ENCODE results near the gene SDF4.

The SDF4 gene

DNA sequence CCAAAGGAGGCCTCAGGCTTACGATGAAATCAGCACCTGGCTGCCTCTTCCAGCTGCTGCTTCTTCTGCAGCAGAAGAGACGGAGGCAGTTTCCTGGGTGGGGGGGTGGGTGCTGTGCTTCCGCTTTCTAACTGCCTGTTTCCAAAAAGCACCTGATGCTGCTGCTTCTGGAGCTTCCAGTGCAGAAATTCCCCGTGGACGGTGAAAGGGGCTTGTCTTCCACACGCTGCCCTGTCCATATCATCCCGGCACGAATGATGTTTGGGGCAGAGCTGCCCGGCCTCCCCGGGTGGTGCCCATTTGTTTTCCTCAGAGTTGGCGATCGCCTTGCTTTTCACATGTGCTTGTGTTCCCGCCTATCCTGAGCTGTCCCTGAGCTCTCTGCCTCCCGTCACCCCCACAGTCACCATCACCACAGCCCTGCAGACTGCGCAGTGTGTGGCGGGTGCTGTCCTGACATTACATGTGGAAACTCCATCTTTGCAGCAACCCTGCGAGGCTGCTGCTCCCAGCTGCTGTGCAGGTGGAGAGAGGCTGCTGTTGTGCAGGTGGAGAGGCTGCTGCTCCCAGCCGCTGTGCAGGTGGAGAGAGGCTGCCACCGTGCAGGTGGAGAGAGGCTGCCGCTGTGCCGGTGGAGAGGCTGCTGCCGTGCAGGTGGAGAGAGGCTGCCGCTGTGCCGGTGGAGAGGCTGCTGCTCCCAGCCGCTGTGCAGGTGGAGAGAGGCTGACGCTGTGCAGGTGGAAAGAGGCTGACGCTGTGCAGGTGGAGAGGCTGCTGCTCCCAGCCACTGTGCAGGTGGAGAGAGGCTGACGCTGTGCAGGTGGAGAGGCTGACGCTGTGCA lies 56.4 kb downstream of the SDF4 start:
- no peak for DNase-seq

DNA sequence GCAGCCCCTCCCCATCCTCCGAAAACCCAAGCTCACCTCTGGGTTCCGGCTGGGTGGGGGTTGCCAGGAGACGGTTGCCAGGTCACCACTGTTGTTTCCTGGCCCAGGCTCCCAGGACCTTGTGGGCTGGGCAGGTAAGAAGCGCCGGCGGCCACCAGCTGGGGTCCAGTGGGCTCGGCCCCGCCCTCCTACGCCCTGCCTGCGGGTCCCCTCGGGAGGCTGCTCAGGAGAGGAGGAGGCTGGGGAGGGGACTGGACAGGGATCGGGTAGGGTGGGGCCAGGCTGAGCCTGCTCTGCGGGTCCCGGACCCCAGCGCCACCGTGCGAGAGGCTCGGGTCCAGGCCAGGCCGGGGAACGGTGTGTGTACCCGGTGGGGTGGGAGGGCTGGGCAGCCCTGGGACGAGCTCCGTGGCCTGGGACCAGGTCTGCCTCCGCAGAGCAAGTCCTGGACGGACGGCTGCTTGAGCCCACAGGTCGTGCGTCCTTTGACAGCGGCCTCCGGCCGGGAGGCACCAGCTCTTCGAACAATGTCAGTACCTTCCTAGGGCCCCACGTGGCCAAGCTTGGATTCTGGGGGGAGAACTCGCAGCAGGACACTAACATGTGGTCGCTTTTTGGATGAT lies 57.9 kb downstream of the SDF4 start, which contains the start of gene TTLL10:
Gene TTLL10, plus strand, starts transcription at position 88 of the 623 bp plus-strand sequence. CDS start 5,336 bp downstream, outside the sequence.
- DNase-seq, result peak; percentile 45

DNA sequence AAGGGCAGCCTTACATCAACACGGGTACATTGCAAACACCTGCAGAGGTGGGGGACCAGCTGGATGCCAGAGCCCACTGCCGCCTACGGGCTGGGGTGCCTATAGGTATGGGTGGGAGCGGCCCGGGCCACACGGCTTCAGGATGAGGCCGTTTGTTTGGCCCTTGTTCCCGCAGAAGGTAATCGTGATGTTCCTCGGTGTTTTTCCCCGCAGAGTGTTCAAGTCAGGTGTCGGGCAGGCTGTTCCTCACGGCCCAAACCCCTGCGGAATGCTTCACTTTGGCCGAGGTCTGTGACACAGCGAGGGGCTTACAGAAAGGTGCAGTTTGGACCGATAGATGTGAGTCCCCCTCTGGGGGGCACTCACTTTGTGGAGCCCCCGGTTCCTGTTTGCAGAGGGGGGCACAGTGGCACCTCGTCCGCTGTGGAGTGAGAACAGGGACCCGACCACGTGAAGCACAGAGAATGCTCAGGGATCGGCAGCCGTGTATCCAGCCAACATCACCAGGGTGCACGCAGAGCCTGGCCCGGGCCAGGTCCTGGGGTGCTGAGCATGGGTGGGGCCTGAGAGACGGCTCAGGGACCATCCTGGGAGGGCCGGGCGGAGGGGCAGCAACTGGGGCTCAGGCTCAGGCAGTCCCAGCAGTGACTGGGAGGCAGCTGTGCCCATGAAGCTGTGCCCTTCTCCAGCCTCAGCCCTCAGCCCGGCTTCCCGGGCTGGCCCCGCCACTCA lies 58.6 kb downstream of the SDF4 start:
- DNase-seq, result no peak

DNA sequence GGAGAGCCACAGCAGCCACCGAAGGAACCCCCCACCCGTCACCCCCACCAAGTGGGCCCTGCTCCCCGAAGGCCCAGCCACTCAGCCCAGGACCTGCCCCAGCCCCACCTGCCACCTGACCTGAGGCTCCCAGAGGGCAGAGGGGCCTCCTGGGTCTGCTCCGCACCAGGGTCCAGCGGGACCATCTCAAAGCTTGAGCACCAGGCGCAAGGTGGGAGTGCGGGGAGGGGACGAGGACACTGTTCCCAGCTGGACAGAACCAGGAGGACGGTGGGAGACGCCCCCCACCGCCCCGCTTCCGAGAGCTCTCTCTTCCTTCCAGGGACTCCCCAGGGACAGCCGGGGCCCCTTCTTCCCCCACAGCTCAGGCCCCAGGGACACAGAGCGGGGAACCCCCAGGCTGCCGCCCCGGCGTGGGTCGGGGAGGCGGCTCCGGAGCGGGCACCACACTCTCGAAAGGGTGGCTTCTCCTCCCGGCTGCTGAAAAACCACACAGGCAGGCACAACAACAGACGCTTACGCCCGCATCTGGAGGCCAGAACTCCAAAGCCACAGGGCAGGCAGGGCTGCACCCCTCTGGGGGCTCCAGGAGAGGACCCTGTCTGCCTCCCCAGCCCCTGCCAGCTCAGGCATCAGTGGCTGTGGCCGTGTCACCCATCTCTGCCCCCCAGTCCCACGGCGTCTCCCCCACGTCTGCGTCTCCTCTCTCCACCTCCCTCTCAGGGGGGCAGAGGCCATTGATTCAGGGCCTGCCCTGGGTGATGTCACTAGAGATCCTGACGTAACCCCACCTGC lies 60.1 kb downstream of the SDF4 start:
- DNase-seq, result peak; percentile 45

DNA sequence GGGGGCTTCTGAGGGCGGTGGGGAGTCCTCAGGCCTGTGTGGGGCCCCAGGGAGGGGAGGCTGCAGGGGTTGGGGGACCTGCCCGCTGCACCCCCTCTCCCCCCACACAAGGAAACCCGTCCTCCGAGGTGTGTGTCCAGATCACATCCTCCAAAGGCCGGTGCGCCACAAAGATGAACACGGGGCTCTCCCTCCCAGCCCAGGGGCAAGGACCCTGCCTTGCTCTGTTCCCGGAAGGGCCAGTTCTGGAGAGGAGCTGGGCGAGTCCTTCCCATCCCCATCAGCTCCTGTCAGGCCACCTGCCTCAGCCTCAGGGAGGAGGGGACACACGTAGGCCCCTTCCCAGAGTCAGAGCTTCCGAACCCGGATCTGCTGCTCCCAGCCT lies 60.6 kb downstream of the SDF4 start:
- DNase-seq, result no peak

DNA sequence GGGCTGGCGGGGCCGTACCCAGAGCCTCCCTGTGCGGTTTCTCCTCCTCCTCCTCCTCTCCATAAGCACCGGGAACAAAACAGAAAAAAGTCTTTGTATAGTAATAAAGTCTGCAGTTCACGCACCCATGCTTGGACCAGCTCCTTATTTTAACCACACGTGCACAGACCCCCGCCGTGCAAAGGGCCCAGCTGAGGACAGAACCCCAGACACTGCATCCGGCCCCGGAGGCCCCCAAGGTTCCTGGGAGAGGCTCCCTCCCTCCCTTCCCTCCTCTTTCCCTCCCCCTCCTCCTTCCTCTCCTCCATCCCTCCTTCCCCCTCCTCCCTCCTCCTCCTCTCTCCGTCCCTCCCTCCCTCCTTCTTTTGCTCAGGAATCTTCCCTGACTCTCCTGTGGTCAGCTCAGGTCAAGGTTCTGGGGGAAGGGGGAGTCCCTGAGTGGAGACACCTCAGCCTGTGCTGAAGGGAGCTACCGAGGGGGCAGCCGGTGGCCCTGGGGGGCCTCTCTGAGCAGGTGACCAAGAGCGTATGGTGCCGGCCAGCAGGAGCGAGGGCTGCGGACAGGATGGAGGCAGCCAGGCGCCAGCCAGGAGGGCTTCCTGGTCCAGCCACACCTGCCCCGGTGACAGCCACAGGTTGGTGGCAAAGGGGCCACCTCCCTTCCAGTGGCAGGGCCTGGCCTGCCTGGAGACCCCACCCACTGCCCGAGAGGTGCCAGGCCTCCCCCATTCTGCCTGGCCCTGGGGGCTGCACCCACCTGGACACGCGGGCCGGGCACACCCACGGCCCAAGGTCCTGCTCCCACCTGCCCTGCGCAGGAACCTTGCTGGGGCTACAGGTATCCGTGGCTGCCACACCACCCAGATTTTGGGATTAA lies 61.3 kb downstream of the SDF4 start:
- no peak for DNase-seq

DNA sequence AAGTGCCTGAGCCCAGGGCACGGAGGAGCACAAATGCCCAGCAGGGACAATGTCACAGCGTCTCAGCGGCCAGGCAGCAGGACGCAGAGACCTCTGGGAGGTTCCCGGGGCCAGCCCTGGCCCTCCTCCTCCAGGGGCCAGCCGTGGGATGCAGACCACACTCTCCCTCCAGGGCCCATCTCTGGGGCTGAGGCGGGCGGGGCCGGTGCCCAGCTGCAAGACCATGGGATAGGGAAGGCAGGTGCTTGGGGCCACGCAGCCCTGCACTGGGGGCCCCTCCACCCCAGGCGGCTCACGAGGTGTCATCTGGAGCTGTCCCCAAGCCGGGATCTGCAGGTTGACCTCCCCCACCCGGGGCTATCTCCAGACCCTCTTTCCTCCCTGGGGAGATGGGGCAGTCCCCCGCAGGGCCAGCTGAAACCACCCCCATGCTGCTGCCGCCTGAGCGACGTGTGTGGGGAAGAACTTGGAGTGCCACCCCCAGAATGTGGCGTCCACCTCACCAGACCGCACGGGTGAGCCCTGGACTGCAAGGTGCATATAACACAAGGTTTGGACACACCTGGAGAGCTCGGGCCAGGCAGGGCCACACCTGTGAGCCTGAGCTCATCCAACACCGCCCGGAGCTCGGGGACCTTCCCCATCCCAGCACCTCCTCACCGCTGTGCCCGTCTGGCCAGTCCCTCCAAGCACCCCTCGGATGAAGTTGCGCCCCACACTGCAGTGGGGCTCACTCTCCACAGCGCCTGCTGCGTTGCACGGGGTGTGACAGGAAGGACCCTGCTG lies 62.2 kb downstream of the SDF4 start:
- no peak for DNase-seq

DNA sequence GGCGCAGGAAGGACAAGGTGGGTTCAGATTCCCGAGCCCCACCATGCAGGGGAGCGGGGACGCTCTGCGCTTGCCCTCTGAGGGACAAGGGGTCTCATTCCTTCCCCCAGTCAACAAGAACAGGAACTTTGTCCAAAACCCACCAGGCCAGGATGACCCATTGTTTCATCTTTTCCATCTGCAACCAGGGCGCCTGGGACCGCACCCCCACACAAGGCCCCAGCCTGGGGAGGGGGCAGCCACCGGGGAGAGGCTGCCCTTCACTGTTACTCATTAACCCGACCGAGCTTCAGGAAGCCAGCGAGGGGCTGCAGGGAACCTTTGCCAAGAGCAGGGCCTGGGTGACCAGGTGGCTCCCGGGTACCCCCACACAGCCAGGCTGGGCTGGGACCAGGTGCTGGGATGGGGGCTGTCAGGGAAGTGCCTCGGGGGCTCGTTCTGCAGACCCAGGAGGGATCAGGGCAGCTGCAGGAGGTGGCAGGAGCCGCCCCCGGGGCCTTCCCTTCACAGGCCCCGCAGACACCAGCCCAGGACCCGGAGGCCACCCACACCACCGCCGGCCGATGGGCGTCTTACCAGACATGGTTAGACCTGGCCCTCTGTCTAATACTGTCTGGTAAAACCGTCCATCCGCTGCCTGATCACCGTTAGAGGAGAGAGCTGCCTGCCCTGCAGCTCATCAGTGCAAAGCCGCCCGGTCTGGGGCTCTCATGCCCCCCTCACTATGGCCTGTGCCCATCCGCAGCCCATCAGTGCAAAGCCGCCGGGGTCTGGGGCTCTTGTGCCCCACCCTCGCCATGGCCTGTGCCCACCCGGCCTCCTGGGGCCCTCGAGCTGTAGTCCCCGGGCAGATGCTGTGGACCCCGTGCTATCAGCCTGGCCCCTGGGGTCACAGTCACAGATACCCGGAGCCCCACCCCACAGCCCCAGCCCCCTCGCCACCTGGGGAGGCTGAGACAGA lies 63.1 kb downstream of the SDF4 start:
- DNase-seq, result no peak

DNA sequence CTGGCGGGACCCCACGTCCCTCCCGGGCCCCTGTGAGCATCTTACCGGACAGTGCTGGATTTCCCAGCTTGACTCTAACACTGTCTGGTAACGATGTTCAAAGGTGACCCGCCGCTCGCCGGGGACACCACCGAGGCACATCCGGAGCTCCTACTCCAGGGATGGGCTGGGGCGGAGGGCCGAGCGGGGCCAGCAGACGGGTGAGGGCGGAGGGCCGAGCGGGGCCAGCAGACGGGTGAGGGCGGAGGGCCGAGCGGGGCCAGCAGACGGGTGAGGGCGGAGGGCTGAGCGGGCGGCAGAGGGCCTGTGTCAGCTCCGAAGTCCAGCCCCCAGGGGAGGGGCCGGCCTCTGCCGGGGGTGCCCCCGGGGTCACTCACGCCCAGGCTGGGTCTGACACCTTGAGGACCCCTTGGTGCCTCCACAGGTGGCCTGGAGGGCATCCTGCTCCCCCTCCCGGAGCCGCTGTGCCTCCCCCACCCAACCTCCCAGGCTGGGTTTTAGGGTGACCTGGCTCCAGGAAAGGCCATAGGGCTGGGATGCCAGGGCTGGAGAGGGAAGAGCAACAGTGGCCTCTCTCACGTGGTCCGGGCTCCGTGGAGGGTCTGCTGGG lies 63.9 kb downstream of the SDF4 start:
- DNase-seq, result no peak

DNA sequence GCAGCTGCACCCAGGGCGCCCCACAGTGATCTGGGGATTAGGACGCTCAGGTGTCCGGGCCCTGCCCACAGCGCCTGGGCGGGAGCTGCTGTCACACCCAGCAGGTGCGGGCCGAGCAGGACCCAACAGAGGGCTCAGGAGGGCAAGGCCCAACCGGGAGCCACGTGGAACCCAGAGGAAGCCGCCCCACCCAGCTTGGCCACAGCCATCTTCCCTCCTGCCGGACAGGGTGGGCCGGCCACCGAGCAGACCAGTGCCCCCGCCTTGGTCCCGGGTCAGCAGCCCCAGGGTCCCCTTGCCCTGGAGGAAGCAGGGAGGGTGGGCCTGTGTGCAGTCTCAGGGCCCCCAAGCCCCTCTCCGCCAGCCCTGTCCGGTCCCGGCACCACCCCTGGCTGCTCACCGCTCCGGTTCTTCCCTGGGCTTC lies 64.4 kb downstream of the SDF4 start:
- no peak for DNase-seq
